ENCODE data around the gene AP1AR.

Gene AP1AR

DNA sequence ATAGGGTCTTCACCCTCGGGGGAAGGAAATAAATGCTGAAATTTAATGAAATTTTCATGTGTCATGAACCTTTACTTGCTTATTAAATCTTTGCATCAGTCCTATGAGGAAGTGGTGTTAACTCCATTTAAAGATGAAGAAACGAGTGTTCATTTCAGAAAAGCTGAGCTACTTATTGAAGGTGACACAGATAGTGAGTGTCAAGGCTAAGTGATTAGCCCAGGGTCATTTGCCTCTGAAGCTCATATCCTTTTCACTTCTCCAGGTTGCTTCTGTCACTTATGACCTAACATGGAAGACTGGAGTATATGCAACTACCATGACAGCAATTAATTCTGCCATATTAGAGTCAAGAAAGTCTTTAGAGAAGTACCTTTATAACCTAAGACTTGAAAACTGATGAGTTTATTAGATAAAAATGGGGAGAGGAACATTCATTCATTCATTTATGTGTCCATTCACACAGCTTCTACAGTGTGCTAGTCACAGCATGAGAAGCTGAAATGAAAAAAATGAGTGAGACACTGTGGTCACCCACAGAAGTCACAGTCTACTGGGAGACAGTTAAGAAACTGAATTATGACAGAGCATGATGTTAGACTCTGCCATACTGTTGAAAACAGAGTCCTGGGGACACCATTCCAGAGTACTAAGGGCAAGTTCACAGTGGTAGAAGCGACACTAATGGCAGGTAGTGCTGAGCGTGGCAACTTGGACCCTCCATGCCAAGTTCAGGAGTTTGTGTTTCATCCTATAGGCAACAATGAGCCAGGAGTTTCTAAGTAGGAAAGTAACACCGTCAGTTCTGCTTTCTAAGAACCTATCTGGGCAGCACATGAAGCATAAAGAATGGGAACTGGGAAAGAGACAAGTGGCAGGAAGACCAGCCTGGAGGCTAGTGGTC, 86.9 kb downstream of the AP1AR start:
- no peak for DNase-seq

Data from fibroblast of skin of right biceps (primary cell).